Liver (tissue), 9 donors: Measurements from ENCODE around the gene CDH6. TPM values are rescaled to one million over a fixed set of nuclear protein-coding genes. Genes with fewer than 3 reads are reported as not detected.

ENCODE experiments used
- DNase-seq: peaks from one replicate; pipeline ENCODE4 v3.0.0-alpha.2; 2017; ENCODE audit warnings: low spot score
- H3K27ac ChIP-seq, 2 donors: one replicate each; pipeline ENCODE4 v1.7.0; 2013; ENCODE audit warnings: inconsistent platforms in 2 of 2, low read length in 2 of 2, control low read depth in 1 of 2, low read depth in 1 of 2, mild to moderate bottlenecking in 1 of 2
- H3K27me3 ChIP-seq, 4 donors: one replicate each; pipeline versions ENCODE4 v1.6.1 to v1.7.0; 2013; ENCODE audit warnings: low read length in 3 of 4, inconsistent platforms in 1 of 4, mild to moderate bottlenecking in 1 of 4, moderate library complexity in 1 of 4; ENCODE audit not compliant: control insufficient read depth in 4 of 4, insufficient read depth in 4 of 4
- H3K36me3 ChIP-seq, 4 donors: one replicate each; pipeline versions ENCODE4 v1.6.1 to v1.7.0; 2013; ENCODE audit warnings: low read length in 3 of 4, mild to moderate bottlenecking in 3 of 4, low read depth in 1 of 4, moderate library complexity in 1 of 4; ENCODE audit not compliant: control insufficient read depth in 4 of 4, insufficient read depth in 3 of 4
- H3K4me1 ChIP-seq, 4 donors: one replicate each; pipeline versions ENCODE4 v1.6.1 to v1.7.0; 2013; ENCODE audit warnings: low read length in 3 of 4, mild to moderate bottlenecking in 3 of 4, moderate library complexity in 1 of 4; ENCODE audit not compliant: control insufficient read depth in 4 of 4, insufficient read depth in 4 of 4
- H3K4me3 ChIP-seq, 3 donors: one replicate each; pipeline versions ENCODE4 v1.6.1 to v1.7.0; 2013; ENCODE audit warnings: low read length in 3 of 3, control low read depth in 1 of 3, low read depth in 1 of 3, mild to moderate bottlenecking in 1 of 3
- H3K9ac ChIP-seq, 2 donors: one replicate each; pipeline ENCODE4 v1.7.0; 2013; ENCODE audit warnings: low read length in 2 of 2, mild to moderate bottlenecking in 2 of 2, moderate library complexity in 2 of 2, control low read depth in 1 of 2, low read depth in 1 of 2
- H3K9me3 ChIP-seq, 4 donors: one replicate each; pipeline versions ENCODE4 v1.6.1 to v1.7.0; 2013; ENCODE audit warnings: low read length in 3 of 4; ENCODE audit not compliant: control insufficient read depth in 4 of 4
- EGR1 ChIP-seq, 2 donors: IDR thresholded peaks; 2 replicates each; pipeline ENCODE4 v1.6.1; 2016 to 2018; ENCODE audit warnings: antibody characterized with exemption in 2 of 2, low read depth in 2 of 2
- FOXA1 ChIP-seq: IDR thresholded peaks from 2 replicates; pipeline ENCODE4 v1.6.1; 2016; ENCODE audit warnings: antibody characterized with exemption
- FOXA2 ChIP-seq: IDR thresholded peaks from 2 replicates; pipeline ENCODE4 v1.6.1; 2016; ENCODE audit warnings: antibody characterized with exemption
- GABPA ChIP-seq, 2 donors: IDR thresholded peaks in 1 of 2; conservative IDR thresholded peaks in 1 of 2; 2 replicates each; pipeline ENCODE4 v1.6.1; 2016; ENCODE audit warnings: antibody characterized with exemption in 2 of 2, mild to moderate bottlenecking in 1 of 2, moderate library complexity in 1 of 2
- HNF4A ChIP-seq, 2 donors: conservative IDR thresholded peaks; 2 replicates each; pipeline ENCODE4 v1.6.1; 2016; ENCODE audit warnings: antibody characterized with exemption in 2 of 2, mild to moderate bottlenecking in 2 of 2
- HNF4G ChIP-seq: IDR thresholded peaks from 2 replicates; pipeline ENCODE4 v1.6.1; 2016; ENCODE audit warnings: antibody characterized with exemption
- JUND ChIP-seq, 2 donors: IDR thresholded peaks; 2 replicates each; pipeline ENCODE4 v1.6.1; 2016; ENCODE audit warnings: antibody characterized with exemption in 2 of 2
- NR2F2 ChIP-seq: IDR thresholded peaks from 2 replicates; pipeline ENCODE4 v1.6.1; 2016; ENCODE audit warnings: antibody characterized with exemption
- RAD21 ChIP-seq, 2 donors: IDR thresholded peaks; 2 replicates each; pipeline ENCODE4 v1.6.1; 2016; ENCODE audit warnings: antibody characterized with exemption in 2 of 2, mild to moderate bottlenecking in 2 of 2
- RXRA ChIP-seq, 2 donors: IDR thresholded peaks; 2 replicates each; pipeline ENCODE4 v1.6.1; 2017 to 2018; ENCODE audit warnings: antibody characterized with exemption in 2 of 2, mild to moderate bottlenecking in 1 of 2
- SP1 ChIP-seq: IDR thresholded peaks from 2 replicates; pipeline ENCODE4 v1.6.1; 2018; ENCODE audit warnings: antibody characterized with exemption, mild to moderate bottlenecking
- TAF1 ChIP-seq: conservative IDR thresholded peaks from 2 replicates; pipeline ENCODE4 v1.6.1; 2016; ENCODE audit warnings: antibody characterized with exemption, mild to moderate bottlenecking
- YY1 ChIP-seq: IDR thresholded peaks from 2 replicates; pipeline ENCODE4 v1.6.1; 2016; ENCODE audit warnings: antibody characterized with exemption, mild to moderate bottlenecking
- WGBS: extraction: QIAGEN DNeasy Blood & Tissue Kit; methylation state at CpG from one replicate; pipeline ENCODE4 v1.1.7; 2013; 5-methylcytosine and 5-hydroxymethylcytosine counted together
- polyA plus RNA-seq, 2 donors: library from polyadenylated mRNA; stranded (reverse) in 1 of 2; unstranded in 1 of 2; fragments of 200-250 nt in 1 of 2; fragments of >200 nt in 1 of 2; fragmentation: Nextera tagmentation in 1 of 2; extraction: Ambion mirVana in 1 of 2; gene quantifications; one replicate each; pipeline versions ENCODE4 v1.2.1 to v1.2.3, GENCODE V29; 2013 to 2015
- total RNA-seq, 2 donors: library from RNA; depleted of rRNA; stranded (reverse); fragments of >200 nt; gene quantifications; one replicate each; pipeline ENCODE4 v1.2.3, GENCODE V29; 2014
- TF ChIP-seq, protein P1 (sequence below): IDR thresholded peaks from 2 replicates; pipeline ENCODE4 v1.6.1; 2016; ENCODE audit warnings: antibody characterized with exemption
- TF ChIP-seq, protein P2 (sequence below): IDR thresholded peaks from 2 replicates; pipeline ENCODE4 v1.6.1; 2016; ENCODE audit warnings: antibody characterized with exemption
- TF ChIP-seq, protein P3 (sequence below): IDR thresholded peaks from 2 replicates; pipeline ENCODE4 v1.6.1; 2016; ENCODE audit warnings: antibody characterized with exemption, mild to moderate bottlenecking
- TF ChIP-seq, protein P4 (sequence below): IDR thresholded peaks from 2 replicates; pipeline ENCODE4 v1.6.1; 2016; ENCODE audit warnings: antibody characterized with exemption
- donor health status: healthy.
- donor health status: healthy.
- donor health status: healthy.
- donor health status: healthy.
- donor health status: healthy.

Gene CDH6
- total and polyA plus RNA-seq, 4 donors: 0.18 to 3.7 (median 0.84) TPM

DNA sequence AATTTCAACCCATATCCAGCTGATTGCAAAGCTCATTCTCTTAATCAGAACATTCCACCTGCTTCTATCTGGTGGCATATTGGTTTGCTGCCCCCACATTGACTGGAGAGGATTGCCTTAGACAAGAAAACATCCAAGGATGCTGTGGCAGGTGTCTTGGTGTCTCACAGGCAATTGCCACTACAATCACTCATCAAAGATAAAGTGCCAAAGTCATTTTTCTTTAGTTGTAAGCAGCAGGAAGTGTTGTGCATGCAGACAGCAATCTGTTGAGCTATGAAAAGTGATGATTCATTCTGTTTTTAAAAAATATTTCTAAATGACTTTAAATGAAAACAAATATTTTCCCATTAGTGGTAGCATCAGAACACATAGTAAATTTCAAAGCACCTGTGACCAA is 53.9 kb downstream of the CDH6 start (continued):
- TF ChIP-seq HNF4A (conservative IDR thresholded peaks at IDR 0.05) (no peak), TAF1 (no peak)

DNA sequence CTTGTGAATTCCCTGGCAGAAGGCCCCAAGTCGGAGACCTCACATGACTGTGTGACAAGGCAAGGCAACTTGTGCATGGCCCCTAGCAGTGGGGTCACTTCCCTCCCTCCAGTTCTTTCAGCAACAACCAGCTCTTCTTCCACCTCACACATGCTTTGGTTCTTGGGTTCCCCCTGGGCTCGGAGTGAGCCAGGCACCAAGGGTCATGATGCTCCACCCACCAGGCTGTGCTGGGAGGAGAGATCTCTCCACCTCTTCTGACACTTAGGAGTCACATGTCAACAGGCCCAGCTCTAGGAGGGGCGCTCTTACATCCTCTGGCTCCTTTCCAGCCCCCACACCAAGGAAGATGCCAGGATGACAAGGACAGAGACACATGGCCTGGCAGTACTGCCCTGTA is 56.7 kb downstream of the CDH6 start:
- Histone ChIP-seq H3K27ac (no peak overlapping the region), H3K9ac (no peak overlapping the region), H3K27me3 (no peaks in the 10 kb centered on the region), H3K4me3 (no peak overlapping the region), H3K4me1 (no peaks in the 10 kb centered on the region), H3K36me3 (no peaks in the 10 kb centered on the region), H3K9me3 (no peaks in the 10 kb centered on the region)
- DNase-seq: no peak
- 83% methylated on average over 3 of the region's 3 CpGs for WGBS
- no peak for TF ChIP-seq GABPA (IDR thresholded peaks at IDR 0.05 in 1 of 2, conservative IDR thresholded peaks at IDR 0.05 in 1 of 2)
- TF ChIP-seq, protein P1, sequence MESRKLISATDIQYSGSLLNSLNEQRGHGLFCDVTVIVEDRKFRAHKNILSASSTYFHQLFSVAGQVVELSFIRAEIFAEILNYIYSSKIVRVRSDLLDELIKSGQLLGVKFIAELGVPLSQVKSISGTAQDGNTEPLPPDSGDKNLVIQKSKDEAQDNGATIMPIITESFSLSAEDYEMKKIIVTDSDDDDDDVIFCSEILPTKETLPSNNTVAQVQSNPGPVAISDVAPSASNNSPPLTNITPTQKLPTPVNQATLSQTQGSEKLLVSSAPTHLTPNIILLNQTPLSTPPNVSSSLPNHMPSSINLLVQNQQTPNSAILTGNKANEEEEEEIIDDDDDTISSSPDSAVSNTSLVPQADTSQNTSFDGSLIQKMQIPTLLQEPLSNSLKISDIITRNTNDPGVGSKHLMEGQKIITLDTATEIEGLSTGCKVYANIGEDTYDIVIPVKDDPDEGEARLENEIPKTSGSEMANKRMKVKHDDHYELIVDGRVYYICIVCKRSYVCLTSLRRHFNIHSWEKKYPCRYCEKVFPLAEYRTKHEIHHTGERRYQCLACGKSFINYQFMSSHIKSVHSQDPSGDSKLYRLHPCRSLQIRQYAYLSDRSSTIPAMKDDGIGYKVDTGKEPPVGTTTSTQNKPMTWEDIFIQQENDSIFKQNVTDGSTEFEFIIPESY: no peak
- no peak for TF ChIP-seq EGR1 (IDR thresholded peaks at IDR 0.05; ENCODE audit: low read depth in 2 of 2)

DNA sequence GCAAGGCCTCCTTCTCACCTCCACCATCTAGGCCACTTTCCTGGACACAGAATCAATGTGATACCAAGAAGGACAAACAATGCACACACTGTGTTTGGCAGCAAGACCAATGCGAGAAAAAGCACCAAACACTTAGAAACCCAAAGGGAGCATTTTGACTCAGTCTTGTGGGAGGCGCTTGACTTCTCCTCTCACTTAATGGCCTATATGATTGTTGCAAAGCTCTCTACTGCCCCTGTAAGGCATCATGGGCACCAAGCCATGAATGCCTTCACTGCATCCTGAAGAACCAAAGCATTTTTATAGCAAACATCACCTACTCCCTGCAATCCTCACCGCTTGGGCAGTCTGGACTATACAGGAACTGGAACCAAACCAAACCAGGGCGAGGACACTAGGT is 57.5 kb downstream of the CDH6 start:
- no peak overlapping the region for H3K9ac ChIP-seq
- H3K9me3 ChIP-seq: no peaks in the 10 kb centered on the region
- no peaks in the 10 kb centered on the region for H3K4me1 ChIP-seq
- H3K4me3 ChIP-seq: no peak overlapping the region
- WGBS: 91% methylated on average over 4 of the region's 4 CpGs
- no peaks in the 10 kb centered on the region for H3K27me3 ChIP-seq
- DNase-seq: no peak
- no peaks in the 10 kb centered on the region for H3K36me3 ChIP-seq
- no peak overlapping the region for H3K27ac ChIP-seq
- TF ChIP-seq RAD21 (IDR thresholded peaks at IDR 0.05) (no peak), RXRA (IDR thresholded peaks at IDR 0.05) (no peak), TAF1 (no peak), EGR1 (IDR thresholded peaks at IDR 0.05; ENCODE audit: low read depth in 2 of 2) (no peak), YY1 (no peak), SP1 (no peak), FOXA2 (no peak), FOXA1 (no peak), GABPA (IDR thresholded peaks at IDR 0.05 in 1 of 2, conservative IDR thresholded peaks at IDR 0.05 in 1 of 2) (no peak), HNF4A (conservative IDR thresholded peaks at IDR 0.05) (no peak), JUND (IDR thresholded peaks at IDR 0.05) (no peak), NR2F2 (no peak), HNF4G (no peak)
- TF ChIP-seq, protein P2, sequence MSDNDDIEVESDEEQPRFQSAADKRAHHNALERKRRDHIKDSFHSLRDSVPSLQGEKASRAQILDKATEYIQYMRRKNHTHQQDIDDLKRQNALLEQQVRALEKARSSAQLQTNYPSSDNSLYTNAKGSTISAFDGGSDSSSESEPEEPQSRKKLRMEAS: no peak
- TF ChIP-seq, protein P3, sequence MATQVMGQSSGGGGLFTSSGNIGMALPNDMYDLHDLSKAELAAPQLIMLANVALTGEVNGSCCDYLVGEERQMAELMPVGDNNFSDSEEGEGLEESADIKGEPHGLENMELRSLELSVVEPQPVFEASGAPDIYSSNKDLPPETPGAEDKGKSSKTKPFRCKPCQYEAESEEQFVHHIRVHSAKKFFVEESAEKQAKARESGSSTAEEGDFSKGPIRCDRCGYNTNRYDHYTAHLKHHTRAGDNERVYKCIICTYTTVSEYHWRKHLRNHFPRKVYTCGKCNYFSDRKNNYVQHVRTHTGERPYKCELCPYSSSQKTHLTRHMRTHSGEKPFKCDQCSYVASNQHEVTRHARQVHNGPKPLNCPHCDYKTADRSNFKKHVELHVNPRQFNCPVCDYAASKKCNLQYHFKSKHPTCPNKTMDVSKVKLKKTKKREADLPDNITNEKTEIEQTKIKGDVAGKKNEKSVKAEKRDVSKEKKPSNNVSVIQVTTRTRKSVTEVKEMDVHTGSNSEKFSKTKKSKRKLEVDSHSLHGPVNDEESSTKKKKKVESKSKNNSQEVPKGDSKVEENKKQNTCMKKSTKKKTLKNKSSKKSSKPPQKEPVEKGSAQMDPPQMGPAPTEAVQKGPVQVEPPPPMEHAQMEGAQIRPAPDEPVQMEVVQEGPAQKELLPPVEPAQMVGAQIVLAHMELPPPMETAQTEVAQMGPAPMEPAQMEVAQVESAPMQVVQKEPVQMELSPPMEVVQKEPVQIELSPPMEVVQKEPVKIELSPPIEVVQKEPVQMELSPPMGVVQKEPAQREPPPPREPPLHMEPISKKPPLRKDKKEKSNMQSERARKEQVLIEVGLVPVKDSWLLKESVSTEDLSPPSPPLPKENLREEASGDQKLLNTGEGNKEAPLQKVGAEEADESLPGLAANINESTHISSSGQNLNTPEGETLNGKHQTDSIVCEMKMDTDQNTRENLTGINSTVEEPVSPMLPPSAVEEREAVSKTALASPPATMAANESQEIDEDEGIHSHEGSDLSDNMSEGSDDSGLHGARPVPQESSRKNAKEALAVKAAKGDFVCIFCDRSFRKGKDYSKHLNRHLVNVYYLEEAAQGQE: no peak
- TF ChIP-seq, protein P1: no peak
- TF ChIP-seq, protein P4, sequence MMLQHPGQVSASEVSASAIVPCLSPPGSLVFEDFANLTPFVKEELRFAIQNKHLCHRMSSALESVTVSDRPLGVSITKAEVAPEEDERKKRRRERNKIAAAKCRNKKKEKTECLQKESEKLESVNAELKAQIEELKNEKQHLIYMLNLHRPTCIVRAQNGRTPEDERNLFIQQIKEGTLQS: no peak
